C4-2B (cell line): ENCODE data around the gene ZDHHC14.

Experiments
- CTCF ChIP-seq: fragments of 450-650 bp; conservative IDR thresholded peaks from 2 replicates; pipeline ENCODE4 v1.5.1; 2017; ENCODE audit warnings: mild to moderate bottlenecking
- ZFX ChIP-seq: fragments of 450-650 bp; IDR thresholded peaks from 2 replicates; pipeline ENCODE4 v1.6.1; 2017

DNA sequence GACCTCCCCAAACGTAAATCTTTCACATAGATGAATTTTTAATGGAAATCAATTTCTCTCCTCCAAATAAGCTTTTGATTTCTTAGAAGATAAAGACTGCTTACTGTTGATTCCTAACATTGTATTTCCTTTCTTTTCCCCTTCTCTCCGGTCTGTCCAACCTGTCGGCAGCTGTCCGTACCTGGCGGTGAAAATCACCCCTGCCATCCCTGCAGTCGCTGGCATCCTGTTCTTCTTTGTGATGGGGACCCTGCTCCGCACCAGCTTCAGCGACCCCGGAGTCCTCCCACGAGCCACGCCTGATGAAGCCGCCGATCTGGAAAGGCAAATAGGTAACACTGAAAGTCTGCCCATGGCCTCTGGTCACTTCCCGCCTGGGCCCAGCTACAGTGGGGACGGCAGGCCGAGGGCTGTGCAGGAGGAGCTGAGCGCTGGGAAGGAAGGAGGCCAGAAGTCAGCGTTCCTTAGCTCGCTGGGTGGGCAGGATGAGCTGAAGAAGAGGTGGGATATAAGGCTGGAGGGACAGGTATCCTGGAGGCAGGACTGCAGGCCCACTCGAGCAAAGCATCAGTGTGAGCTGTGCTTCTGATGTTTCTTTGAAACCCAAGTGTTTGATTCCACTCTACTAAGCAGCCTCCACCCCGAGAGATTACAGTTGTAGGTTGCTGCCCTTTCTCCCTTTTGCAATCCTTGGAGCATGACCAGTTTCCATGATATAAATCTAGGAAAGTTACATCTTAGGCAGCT lies 161.6 kb downstream of the ZDHHC14 start:
- TF ChIP-seq CTCF (no peak), ZFX (no peak)
